Cardiac fibroblast (primary cell): ENCODE data around the gene SYPL1.

Source experiments
- DNase-seq, 2 donors: peaks; one replicate each; pipeline versions ENCODE4 v3.0.0 to v3.0.0-alpha.2; 2010; ENCODE audit warnings: low read depth in 2 of 2
- H3K4me3 ChIP-seq, 2 donors: replicated peaks in 1 of 2; 1 replicate in 1 of 2; 2 replicates in 1 of 2; pipeline ENCODE4 v1.5.1; 2011; ENCODE audit warnings: low read depth in 2 of 2, low read length in 2 of 2, mild to moderate bottlenecking in 2 of 2, moderate library complexity in 1 of 2
- TF ChIP-seq, protein P1 (sequence below): IDR thresholded peaks from one replicate; pipeline ENCODE4 v1.5.1; 2011; ENCODE audit warnings: low read depth, mild to moderate bottlenecking, low read length, inconsistent platforms

Gene SYPL1

DNA sequence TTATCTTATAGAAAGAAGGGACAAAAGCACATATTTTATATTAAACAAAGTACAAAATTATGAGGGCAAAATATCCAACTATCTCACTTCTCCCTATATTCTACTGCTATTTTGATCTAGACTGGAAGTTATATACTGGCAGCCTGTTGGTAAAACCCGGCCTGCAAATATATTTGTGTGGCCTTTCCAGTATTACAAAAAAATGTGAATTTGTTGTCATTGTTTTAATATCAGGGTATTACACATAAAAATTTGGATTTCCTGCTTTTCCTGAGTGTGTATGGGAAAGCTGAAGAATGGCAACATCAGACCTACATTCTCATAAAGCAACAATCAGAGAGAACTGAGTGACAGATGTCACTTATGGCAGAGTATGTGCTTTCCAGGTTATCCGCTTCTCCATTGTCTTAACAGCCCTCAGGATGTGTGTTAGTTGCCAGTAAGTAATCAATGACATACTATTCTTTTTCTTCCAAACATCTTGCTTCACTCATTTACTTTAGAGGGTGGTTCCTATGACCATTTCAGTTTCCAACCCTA, 7.3 kb downstream of the SYPL1 start:
- TF ChIP-seq, protein P1, sequence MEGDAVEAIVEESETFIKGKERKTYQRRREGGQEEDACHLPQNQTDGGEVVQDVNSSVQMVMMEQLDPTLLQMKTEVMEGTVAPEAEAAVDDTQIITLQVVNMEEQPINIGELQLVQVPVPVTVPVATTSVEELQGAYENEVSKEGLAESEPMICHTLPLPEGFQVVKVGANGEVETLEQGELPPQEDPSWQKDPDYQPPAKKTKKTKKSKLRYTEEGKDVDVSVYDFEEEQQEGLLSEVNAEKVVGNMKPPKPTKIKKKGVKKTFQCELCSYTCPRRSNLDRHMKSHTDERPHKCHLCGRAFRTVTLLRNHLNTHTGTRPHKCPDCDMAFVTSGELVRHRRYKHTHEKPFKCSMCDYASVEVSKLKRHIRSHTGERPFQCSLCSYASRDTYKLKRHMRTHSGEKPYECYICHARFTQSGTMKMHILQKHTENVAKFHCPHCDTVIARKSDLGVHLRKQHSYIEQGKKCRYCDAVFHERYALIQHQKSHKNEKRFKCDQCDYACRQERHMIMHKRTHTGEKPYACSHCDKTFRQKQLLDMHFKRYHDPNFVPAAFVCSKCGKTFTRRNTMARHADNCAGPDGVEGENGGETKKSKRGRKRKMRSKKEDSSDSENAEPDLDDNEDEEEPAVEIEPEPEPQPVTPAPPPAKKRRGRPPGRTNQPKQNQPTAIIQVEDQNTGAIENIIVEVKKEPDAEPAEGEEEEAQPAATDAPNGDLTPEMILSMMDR = no peak
- DNase-seq = no peak
- no peak overlapping the region for H3K4me3 ChIP-seq

DNA sequence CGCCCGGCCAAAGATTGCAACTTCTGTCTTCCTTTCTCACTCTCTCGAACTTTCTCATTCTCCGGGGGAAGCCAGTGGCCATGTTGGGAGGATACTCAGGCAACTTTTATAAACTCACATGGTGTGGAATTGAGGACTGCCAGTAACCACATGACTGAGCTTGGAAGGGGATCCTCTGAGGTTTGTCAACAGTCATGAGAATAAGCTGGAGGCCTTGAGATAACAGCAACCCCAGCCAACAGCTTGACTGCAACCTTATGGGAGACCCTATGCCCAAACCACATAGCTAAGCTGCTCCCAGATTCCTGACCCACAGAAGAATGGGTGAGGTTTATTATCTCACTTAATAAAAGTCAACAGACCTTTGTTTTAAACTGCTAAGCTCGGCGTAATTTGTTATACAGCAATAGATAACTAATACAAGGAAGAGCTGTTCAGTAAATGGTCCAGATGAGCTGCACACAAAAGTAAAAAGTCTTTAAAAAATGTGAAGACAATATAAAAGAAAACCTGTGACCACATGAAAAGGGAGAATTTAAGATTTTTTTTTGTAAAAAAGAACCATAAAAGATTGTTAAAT, 9.6 kb downstream of the SYPL1 start:
- peak in 1 of 2 donors; percentile 14 for DNase-seq
- H3K4me3 ChIP-seq = no peak overlapping the region
- TF ChIP-seq, protein P1 = no peak

DNA sequence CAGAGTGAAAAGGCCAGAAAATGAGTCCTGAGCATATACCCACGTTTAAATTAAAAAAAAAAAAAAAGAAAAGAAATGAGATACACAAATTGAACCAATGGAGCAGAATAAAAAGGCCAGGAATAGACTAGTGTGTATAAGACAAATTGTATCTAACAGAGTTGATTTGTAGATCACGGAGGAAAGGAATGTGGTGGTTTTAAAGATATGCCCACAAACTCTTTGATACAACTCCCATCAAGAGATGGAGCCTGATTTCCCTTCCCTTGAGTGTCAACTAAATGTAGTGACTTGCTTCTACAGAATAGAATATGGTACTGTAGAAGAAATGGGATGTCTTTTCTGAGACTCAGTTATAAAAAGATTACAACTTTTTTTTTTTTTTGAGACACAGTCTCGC, 10.4 kb downstream of the SYPL1 start:
- no peak overlapping the region for H3K4me3 ChIP-seq
- no peak for DNase-seq
- TF ChIP-seq, protein P1 = no peak

DNA sequence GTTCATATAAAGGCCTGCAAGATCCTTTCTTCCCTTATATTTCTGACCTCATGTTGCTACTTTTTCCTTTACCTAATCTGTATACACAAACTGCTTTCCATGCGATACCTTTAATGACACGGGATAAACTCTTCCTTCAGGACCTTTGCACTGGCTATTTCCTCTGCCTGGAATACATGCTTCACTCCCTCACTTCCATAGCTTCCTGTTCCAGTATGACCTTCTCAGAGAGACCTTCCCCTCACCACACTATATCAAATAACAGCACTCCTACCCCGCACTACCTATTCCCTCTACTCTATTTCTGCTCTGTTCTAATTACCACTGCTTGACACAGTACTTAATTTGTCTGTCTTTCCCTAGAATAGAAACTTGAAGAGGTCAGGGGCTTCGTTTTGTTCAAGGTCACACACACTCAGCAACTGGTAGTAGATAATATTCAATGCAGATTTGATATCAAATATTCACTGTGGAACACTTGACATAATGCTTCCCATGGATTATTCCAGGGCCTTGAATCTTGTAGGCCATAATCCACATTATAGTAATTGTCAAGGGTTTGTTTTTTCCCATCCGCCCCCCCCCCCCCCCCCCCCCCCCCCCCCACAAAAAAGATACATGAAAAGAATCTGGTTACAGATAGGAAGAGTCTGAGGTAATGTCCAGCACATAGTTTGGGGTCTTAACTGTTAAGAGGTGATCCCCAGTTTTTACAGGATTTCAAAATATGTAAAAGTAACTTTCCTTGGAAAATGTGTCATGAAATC, 11.1 kb downstream of the SYPL1 start:
- no peak overlapping the region for H3K4me3 ChIP-seq
- DNase-seq = peak in 1 of 2 donors; percentile 17
- TF ChIP-seq, protein P1 = no peak

DNA sequence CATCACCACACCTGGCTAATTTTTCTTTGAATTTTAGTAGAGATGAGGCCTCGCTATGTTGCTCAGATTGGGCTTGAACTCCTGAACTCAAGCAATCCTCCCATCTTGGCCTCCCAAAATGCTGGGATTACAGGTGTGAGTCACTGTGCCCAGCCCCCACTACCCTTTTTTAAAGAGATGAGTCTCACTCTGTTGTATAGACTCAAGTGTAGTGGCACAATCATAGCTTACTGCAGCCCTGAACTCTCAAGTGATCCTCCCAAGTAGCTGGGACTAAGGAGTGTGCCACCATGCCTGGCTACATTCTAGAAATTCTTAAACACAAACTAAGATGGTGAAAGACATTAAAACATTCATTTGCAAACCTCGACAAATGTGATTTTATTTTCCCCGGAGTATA, 12.6 kb downstream of the SYPL1 start:
- TF ChIP-seq, protein P1 = no peak
- H3K4me3 ChIP-seq = no peak overlapping the region
- DNase-seq = no peak

DNA sequence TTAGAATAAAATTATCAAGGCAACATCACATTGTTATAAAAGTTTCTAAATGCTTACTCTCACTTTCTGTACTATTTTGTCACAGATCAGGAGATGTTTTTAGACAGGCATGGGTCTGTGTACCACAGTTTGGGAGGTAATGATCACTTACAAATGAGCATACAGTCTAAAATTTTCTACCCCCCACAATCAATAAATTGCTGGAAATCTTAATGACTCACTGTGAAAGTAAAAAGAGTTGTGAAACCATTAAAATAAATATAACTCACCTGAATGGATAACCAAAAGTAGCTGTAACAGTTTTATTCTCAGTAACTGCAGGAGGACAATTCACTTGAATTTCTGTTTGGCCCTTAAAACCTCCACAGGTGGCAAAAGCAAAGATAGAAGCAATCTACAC, 13.2 kb downstream of the SYPL1 start:
- no peak for DNase-seq

More for the DNA sequence above, 13.2 kb downstream of the SYPL1 start:
- no peak overlapping the region for H3K4me3 ChIP-seq
- TF ChIP-seq, protein P1 = no peak
